K562 (cell line): Measurements from ENCODE around the gene HADHA. TPM values are rescaled to one million over a fixed set of nuclear protein-coding genes. Genes with fewer than 3 reads are reported as not detected.
A peak's percentile ranks its signal among the peaks of the same experiment; 100 is the strongest.

Experiments
- FOXM1 ChIP-seq, 2 experiments: fragments of 450-650 bp in 1 of 2; sonication (generic) in 1 of 2; formaldehyde crosslinking in 1 of 2; IDR thresholded peaks; 2 replicates each; pipeline versions ENCODE4 v1.6.1 to v1.9.0; 2017 to 2022; ENCODE audit warnings: low read depth in 2 of 2, mild to moderate bottlenecking in 2 of 2, missing genetic modification reagents in 1 of 2, moderate library complexity in 1 of 2
- HNRNPH1 ChIP-seq: fragments of 200-400 bp; formaldehyde crosslinking; optimal IDR thresholded peaks from 2 replicates; pipeline ENCODE3; 2017; ENCODE audit warnings: low read depth, mild to moderate bottlenecking, low read length, moderate library complexity
- LEF1 ChIP-seq: fragments of 450-650 bp; IDR thresholded peaks from 2 replicates; pipeline ENCODE4 v1.6.1; 2016; ENCODE audit warnings: mild to moderate bottlenecking
- ZBTB11 ChIP-seq, 3 experiments: fragments of 200-800 bp in 1 of 3; fragments of 250-450 bp in 1 of 3; fragments of 450-650 bp in 1 of 3; sonication (Bioruptor Pico) in 1 of 3; sonication (Bioruptor generic) in 1 of 3; formaldehyde crosslinking in 1 of 3; IDR thresholded peaks; 2 replicates each; pipeline versions ENCODE4 v1.6.1 to v1.8.0; 2016 to 2022; ENCODE audit warnings: mild to moderate bottlenecking in 2 of 3, missing genetic modification characterization in 2 of 3, missing compliant biosample characterization in 1 of 3, moderate library complexity in 1 of 3
- polyA plus RNA-seq, 8 experiments: library from polyadenylated mRNA; depleted of rRNA in 4 of 8; stranded (reverse) in 5 of 8; unstranded in 3 of 8; fragments of >200 nt; fragmentation: Nextera tagmentation in 2 of 8; fragmentation: Illumina TruSeq in 1 of 8; extraction: Ambion mirVana in 2 of 8; extraction: Trizol in 1 of 8; gene quantifications; 2 replicates each; pipeline versions ENCODE4 v1.2.1 to v1.2.3, GENCODE V29; 2011 to 2014; ENCODE audit warnings: inconsistent platforms in 1 of 8, missing spikeins in 1 of 8
- total RNA-seq, 7 experiments: library from RNA; depleted of rRNA in 6 of 7; stranded (reverse); fragments of >200 nt in 6 of 7; fragmentation: Illumina TruSeq in 2 of 7; extraction: Trizol in 2 of 7; gene quantifications; 2 replicates each; pipeline versions ENCODE4 v1.2.1 to v1.2.3, GENCODE V29; 2011 to 2021; ENCODE audit warnings: low replicate concordance in 1 of 7
- TF ChIP-seq, protein P1 (sequence below), 3 experiments: IDR thresholded peaks in 2 of 3; conservative IDR thresholded peaks in 1 of 3; 2 replicates each; pipeline ENCODE4 v1.5.1; 2011 to 2012; ENCODE audit warnings: low read length in 3 of 3, mild to moderate bottlenecking in 3 of 3, control low read depth in 2 of 3, improper control_type of control experiment in 1 of 3, inconsistent platforms in 1 of 3, low read depth in 1 of 3, mixed read lengths in 1 of 3, moderate library complexity in 1 of 3; ENCODE audit not compliant: insufficient read depth in 2 of 3

HADHA gene
- total and polyA plus RNA-seq, 9 of the 15 experiments (the other 6 are each of a cell fraction or from before 2014, with no cell fraction given), result 145 to 326 (median 202) TPM

GRCh38 chr2:26191316-26192159 lies 52.9 kb downstream of the HADHA start (continued):
- peak in 1 of 3 experiments; percentile 54; a peak in 1 of 6 replicates for TF ChIP-seq ZBTB11 (CRISPR knock-in tag; IDR thresholded peaks at IDR 0.05)
- TF ChIP-seq, protein P1, sequence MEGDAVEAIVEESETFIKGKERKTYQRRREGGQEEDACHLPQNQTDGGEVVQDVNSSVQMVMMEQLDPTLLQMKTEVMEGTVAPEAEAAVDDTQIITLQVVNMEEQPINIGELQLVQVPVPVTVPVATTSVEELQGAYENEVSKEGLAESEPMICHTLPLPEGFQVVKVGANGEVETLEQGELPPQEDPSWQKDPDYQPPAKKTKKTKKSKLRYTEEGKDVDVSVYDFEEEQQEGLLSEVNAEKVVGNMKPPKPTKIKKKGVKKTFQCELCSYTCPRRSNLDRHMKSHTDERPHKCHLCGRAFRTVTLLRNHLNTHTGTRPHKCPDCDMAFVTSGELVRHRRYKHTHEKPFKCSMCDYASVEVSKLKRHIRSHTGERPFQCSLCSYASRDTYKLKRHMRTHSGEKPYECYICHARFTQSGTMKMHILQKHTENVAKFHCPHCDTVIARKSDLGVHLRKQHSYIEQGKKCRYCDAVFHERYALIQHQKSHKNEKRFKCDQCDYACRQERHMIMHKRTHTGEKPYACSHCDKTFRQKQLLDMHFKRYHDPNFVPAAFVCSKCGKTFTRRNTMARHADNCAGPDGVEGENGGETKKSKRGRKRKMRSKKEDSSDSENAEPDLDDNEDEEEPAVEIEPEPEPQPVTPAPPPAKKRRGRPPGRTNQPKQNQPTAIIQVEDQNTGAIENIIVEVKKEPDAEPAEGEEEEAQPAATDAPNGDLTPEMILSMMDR (IDR thresholded peaks at IDR 0.05 in 2 of 3, conservative IDR thresholded peaks at IDR 0.05 in 1 of 3; ENCODE audit: insufficient read depth in 2 of 3, low read depth in 1 of 3, low read length in 3 of 3), result 0 out of 6 replicates have a peak, but pooled peaks of 1 of the 3 experiments have one; percentile 5
- TF ChIP-seq HNRNPH1, result no peak
- peak; percentile 42; the same call in 1 of the 2 replicates for TF ChIP-seq FOXM1 (IDR thresholded peaks at IDR 0.05; ENCODE audit: low read depth)
- no peak for TF ChIP-seq FOXM1 (CRISPR knock-in tag; IDR thresholded peaks at IDR 0.05; ENCODE audit: low read depth)
- no peak for TF ChIP-seq LEF1
